Smooth muscle cell of the brain vasculature (primary cell): ENCODE results near the gene PSMG1.
"Not testable (repeated sequence)": the region's sequence is repeated elsewhere in the genome, so short reads cannot be mapped to it uniquely, and the experiment has no call there.

Experiments
- DNase-seq: peaks from one replicate; pipeline ENCODE4 v3.0.0-alpha.2; 2012; ENCODE audit warnings: low read depth, low spot score

Gene PSMG1

GRCh38 chr21:39156024-39156423, 27.2 kb downstream of the PSMG1 start:
- DNase-seq: peak; percentile 33

GRCh38 chr21:39155578-39155977, 27.7 kb downstream of the PSMG1 start:
- DNase-seq: no peak

GRCh38 chr21:39153842-39154241, 29.4 kb downstream of the PSMG1 start:
- DNase-seq: no peak

DNA sequence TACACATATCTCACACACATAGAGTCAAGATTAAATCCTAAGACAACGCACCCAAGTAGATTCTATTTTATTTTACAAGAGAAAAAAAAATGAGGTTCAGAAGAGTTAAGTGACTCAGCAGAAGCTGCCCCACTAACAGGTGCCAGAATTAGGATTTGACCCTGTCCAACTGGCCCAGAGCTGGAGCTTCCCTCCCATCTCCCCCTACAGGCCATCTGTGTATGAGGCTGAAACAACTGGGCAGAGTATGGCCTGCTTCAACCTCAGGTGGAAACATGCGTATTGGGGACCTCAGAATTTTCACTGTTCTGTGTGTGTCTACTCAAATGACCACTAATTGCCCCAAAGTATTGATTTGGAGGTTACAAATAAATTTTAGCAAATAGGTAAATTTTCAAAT, 29.9 kb downstream of the PSMG1 start:
- DNase-seq: no peak

GRCh38 chr21:39152271-39152670, 31.0 kb downstream of the PSMG1 start:
- no peak for DNase-seq

- DNase-seq: no peak
Observed at GRCh38 chr21:39150877-39151276, 32.4 kb downstream of the PSMG1 start.

DNA sequence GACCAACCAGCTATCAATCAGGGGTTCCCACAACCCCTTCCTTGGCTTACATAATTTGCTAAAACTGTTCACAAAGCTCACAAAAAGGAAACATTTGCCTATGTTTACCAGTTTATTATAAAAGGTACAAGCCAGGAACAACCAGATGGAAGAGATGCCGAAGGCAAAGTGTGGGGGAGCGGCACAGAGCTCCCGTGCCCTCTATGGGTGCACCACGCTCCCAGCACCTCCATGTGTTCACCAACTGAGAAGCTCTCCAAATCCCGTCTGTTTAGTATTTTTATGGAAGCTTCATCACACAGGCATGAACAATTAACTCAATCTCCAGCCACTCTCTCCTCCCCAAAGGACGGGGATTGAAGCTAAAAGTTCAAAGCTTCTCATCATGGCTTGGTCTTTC, 32.9 kb downstream of the PSMG1 start:
- DNase-seq: no peak

DNA sequence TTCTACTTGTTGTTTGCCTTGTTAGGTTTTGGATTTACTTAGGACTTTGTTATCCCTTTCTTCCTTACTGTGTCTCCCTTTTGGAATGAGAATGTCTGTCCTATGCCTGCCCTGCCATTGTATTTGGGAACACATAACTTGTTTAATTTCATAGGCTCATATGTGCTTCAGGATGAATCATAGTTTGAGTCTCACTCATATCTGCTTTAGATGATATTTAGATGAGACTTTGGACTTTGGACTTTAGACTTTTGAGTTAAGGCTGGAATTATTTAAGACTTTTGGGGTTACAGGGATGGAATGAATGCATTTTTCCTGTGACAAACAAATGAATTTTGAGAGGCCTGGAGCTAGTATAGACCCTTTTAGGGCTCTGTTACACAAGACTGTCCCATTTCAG, 33.4 kb downstream of the PSMG1 start:
- DNase-seq: no peak

- DNase-seq: no peak
Observed at GRCh38 chr21:39148975-39149374, 34.3 kb downstream of the PSMG1 start.

DNA sequence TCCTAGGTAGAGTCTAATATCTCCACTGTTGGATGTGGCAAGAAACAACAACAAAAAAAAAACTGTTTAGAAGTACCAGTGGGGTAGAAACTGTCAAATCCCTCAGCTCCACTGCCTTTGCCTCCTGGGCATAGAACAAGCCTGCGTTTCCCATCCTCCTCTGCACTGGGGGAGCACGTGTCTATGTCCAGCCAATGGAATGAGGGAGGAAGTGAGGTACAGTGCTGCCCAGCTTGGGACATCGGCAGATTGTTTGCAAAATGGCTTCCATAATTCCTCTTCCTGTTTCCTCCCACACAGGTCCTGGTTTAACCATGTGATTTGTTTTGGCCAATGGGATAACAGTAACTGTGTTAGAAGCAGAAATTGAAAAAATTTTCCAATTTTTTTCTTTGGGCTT, 39.1 kb downstream of the PSMG1 start:
- DNase-seq: no peak

- DNase-seq: no peak
Observed at GRCh38 chr21:39142972-39143371, 40.3 kb downstream of the PSMG1 start.

DNA sequence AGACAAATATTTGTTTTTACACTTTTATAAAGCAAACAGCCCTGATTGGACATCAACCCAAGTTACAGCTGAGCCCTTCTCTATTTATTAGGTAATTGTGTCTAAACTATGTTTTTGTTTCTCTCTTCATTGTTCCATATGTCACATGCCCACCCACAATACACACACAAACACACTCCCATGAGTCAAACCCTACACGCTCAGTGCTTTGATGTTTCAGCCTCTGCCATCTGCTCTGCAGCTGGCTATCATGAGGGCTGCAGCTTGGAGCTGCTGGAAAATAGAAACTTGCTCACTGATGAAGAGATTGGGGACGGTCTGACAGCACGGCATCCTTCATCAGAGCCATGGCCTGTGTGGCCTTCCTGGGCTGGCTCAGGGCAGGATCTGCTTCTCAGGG, 41.7 kb downstream of the PSMG1 start:
- DNase-seq: peak; percentile 7

DNA sequence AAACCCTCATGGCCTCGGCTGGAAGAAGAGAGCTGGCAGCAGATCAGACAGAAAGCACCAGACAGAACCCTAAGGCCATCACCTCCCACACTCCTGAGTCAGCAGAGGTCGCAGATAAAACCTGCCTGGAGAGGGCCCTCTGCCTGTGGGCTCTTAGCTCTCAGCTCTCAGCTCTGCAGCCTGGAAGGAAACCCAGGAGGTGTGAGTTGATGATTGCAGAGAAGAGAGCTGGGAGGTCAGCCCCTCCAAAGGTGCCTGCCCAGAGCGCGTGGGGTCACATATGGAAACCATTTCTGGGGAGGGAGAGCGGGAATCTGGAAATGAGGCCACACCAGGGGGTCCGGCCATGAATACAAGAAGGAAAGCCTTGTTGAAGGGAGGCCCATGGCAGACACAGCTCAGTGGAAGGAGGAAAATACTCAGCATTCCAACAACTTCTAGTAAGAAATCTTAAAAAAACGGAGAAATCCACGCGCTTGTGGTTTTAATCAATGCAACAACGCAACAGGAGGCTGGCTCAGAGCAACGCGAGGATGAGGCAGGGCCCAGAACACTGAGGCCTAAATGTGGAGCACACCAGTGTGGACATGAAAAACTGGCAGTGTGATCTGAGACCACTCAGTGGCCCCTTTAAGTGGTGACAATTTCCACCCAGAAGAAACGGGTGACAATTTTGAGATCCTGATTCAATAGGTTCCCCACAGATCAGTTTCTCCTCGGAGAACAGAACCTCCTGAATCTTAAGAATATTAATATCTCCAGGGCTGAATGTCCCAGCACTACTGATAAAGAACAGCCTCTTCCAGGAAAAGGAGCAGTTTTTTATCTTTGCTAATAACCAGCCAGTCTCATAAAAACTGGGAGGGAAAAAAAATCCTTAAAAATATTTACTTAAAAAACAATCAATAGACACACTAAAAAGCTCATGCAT, 45.7 kb downstream of the PSMG1 start:
- peak; percentile 76 for DNase-seq

- no peak for DNase-seq
Observed at GRCh38 chr21:39136711-39137110, 46.5 kb downstream of the PSMG1 start.

DNA sequence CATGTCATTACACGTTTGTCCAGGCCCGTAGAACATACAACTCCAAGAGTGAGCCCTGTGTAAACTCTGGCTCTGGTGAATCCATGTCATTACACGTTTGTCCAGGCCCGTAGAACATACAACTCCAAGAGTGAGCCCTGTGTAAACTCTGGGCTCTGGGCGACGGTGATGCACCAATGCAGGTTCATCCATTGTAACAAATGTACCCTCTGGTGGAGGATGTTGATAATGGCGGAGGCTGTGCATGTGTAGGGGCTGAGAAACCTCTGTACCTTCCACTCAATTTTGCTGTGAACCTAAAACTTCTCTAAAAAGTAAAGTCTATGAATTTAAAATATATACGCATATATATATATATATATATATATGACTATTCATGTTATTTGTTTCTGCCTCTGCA, 47.1 kb downstream of the PSMG1 start:
- not testable (repeated sequence) for DNase-seq

DNA sequence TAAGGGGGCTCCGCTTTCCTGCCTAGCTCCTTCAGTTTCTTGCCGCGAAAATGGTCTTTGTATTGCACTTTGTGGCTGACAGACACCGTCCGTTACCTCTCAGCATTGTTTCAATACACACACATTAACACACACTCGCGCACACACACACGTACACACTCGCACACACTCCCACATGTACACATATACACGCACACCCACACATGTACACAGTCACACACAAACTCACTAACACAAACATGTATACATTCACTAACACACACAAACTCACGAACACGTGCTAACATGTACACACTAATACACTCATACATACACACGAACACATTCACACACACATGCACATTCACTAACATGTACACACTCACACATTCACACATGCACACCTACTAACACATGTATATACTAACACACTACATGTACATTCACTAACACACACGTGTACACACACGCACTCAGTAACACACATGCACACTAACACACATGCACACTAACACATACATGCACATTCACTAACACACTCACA, 48.9 kb downstream of the PSMG1 start:
- DNase-seq: no peak

DNA sequence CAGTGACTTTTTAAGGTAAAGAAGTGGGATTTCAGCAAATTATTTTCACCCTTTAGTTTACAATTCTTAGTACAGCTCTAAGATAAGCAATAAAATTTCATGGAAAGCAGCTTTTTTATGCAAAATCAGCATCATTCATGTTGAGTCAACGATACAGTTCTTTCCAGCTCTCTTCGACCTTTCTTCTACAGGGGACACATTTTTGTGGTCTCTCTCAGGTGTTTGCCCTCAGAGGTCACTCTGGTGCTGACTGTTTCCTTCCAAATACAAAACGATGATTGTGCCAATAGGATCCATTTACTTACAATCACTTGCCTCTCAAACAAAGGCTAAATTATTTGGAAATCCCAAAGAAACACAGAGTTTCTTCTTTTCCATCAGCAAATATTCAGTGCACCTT, 51.0 kb downstream of the PSMG1 start:
- DNase-seq: no peak

GRCh38 chr21:39131791-39132190, 51.5 kb downstream of the PSMG1 start:
- no peak for DNase-seq

- no peak for DNase-seq
Observed at GRCh38 chr21:39127506-39127905, 55.7 kb downstream of the PSMG1 start.

- no peak for DNase-seq
Observed at GRCh38 chr21:39126486-39126806, 56.8 kb downstream of the PSMG1 start.

- DNase-seq: no peak
Observed at GRCh38 chr21:39125752-39126485, 57.3 kb downstream of the PSMG1 start.
